ENCODE results near the gene CAMK1D.
"Not testable (repeated sequence)": the region's sequence is repeated elsewhere in the genome, so short reads cannot be mapped to it uniquely, and the experiment has no call there.

Gene CAMK1D

DNA sequence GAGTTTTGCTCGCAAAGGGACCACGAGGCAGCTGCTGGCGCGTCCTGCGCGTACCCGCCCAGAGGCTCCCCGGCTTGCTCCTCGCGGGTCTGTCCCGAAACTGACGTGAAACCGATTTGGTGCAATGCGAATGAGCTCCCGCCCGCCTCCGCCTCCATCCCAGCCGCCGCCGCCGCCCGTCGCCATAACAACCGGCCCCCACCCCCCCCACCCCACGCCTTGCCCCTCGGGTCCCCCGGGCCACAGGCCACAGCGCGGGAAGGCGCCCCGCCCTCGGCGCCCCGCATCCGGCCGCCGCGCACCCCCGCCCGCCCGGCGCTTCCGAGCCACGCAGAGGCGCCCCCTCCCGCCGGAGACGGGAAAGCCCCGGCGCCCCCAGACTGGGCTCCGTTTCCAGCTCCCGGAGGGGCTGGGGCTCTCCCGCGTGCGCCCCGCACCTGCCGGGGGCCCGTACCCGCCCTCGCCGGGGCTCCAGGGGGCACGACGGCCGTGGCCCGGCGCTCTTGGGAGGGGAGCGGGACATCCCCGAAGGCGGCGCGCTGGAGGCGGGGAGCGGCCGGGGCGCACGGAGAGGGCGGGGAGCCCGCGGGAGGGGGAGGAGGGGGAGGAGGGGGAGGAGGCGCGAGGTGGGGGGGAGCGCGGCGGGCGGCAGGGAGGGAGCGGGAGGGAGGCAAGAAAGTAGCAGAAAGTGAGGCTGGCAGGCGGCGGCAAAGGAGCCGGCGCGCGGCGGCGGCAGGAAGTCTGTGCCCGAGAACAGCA is at the start of gene CAMK1D:
Gene CAMK1D, plus strand, starts transcription at position 678 of the 759 bp plus-strand sequence.
- DNase-seq: peak; percentile 86

DNA sequence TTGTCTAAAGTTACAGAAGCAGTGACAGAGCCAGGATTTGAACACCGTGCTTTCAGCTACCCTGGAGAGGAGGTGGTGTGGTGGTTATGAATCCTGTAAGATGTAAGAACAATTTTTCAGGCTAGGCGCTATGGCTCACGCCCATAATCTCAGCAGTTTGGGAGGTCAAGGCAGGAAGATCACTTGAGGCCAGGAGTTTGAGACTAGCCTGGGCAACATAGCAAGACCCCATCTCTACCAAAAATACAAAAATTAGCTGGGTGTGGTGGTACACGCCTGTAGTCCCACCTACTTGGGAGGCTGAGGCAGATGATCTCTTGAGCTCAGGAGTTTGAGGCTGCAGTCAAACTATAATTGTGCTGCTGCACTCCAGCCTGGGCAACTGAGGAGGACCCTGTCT is 48.3 kb upstream of the CAMK1D start:
- not testable (repeated sequence) for DNase-seq

DNA sequence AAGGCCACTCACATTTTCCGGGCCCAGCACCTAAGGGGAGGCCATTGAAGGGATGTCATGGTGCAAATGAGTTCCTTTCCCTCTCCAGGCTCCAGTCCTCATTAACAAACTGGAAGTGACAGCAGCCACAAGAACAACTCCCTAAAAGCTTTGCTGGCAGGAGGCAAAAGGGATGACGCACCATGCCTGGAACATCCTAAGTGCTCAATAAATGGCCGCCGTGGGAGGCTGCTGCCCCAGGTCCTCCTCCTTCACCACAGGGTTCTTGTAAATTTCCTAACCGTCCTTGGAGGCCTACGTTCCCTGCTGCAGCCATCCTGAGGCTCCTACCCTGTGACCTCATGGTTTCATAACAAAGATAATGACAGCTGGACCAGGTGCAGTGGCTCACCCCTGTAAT is 41.3 kb upstream of the CAMK1D start:
- DNase-seq: no peak

DNA sequence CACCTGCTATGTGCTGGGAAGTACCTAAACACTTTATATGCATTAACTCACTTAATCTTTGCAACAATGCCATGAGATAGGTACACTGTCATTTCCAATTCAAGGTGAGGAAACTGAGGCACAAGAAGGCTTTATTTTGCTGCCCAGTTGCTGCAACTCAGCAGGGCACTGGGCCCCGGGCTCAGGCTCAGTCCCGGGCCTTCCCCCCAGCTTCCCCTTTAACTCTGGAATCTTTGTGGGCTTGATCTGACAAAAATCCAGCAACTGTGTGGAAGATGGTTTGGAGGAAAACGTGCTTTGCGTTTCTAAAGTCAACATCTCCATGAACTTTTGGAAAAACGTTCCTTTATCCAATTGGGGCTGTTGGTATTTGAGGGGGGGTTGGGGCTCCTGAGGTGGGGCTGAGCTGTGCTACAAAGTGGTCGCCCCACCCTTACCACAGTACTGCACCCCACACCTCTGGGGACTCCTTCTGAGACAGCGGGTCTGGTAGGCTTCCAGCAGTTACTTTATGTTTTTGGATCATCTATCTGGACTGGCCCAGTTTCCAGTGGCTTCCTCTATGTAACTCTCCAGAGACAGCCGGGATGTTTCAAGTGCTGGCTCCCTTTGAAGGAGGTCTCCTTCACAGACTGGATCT is 40.5 kb upstream of the CAMK1D start:
- no peak for DNase-seq

- DNase-seq: not testable (repeated sequence)
These were observed 39.6 kb upstream of the CAMK1D start for GRCh38 chr10:12309783-12310182.

GRCh38 chr10:12314836-12315235 is 34.5 kb upstream of the CAMK1D start:
- no peak for DNase-seq

GRCh38 chr10:12319076-12319475 is 30.3 kb upstream of the CAMK1D start:
- DNase-seq: no peak

GRCh38 chr10:12320892-12321291 is 28.5 kb upstream of the CAMK1D start:
- no peak for DNase-seq

- no peak for DNase-seq
These were observed 27.7 kb upstream of the CAMK1D start for GRCh38 chr10:12321641-12322040.

DNA sequence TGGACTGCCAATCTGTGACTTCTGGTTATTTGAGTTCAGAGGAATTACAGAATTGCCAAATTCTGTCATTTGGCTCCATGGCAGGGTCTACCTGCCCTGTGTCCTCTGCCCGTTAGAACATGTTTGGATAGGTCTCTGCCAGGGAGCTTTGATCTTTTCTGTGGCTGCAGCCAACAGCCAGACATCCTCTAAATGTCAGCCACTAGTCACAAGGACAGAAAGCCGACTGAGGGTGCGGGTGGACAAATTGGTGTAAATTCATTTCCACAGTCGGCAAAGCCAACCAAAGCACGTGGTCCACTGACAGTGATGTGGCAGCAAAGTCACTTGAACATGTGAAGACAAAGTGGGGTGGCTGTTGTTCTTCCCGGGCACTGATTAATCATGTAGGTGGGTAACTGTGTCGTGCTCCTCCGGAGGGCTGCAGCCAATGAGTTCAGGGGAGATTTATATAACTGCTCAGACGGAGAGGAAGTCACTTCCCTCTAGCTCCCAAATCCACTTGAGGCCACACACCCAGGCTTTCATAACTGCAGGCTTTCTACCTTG is 26.7 kb upstream of the CAMK1D start:
- no peak for DNase-seq

- DNase-seq: no peak
These were observed 24.8 kb upstream of the CAMK1D start for GRCh38 chr10:12324530-12324929.

DNA sequence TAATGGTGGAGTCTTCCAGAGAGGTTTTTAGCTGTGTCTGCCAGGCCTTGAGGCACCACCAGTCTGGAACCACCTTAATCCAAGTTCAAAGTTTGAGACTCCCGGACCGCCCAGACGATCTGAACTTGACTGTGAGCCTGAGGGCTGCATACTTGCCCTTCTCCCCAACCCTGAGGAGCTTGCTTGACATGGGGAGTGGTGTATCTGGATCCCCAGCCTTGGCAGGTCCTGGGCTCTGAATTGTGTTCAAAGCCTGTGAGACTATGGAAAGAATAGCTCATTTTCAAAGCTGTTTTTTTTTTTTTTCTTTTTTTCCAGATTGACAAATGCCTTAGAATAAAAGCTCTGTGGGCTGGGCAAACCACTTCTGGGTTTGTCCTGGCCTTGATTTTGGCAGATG is 22.3 kb upstream of the CAMK1D start:
- no peak for DNase-seq

DNA sequence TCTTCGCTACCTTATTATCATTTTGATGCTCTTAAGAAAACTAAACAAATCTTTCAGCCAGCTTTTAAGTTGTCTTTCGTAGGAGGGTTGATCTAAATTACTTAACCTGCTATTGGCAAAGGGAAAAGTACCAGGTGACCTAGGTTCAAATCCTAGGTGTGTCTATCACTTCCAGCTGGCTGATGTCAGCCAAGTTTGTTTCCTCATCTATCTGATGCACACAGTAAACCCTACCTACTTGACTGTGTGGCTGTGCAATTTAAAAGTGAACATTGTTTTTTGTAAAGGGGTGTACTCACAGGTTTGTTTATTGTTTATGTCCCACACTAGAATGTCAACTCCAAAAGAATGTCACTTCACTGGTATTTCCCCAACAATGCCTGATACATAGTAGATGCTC is 21.9 kb upstream of the CAMK1D start:
- DNase-seq: no peak

DNA sequence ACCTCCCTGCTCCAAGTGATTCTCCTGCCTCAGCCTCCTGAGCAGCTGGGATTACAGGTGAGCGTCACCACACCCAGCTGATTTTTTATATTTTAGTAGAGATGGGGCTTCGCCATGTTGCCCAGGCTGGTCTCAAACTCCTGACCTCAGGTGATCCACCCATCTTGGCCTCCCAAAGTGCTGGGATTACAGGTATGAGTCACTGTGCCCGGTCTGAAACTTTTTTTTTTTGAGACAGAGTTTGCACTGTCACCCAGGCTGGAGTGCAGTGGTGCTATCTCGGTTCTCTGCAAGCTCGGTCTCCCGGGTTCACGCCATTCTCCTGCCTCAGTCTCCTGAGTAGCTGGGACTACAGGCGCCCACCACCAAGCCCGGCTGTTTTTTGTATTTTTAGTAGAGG is 21.0 kb upstream of the CAMK1D start:
- DNase-seq: not testable (repeated sequence)

GRCh38 chr10:12332572-12333379 is 16.6 kb upstream of the CAMK1D start:
- no peak for DNase-seq

DNA sequence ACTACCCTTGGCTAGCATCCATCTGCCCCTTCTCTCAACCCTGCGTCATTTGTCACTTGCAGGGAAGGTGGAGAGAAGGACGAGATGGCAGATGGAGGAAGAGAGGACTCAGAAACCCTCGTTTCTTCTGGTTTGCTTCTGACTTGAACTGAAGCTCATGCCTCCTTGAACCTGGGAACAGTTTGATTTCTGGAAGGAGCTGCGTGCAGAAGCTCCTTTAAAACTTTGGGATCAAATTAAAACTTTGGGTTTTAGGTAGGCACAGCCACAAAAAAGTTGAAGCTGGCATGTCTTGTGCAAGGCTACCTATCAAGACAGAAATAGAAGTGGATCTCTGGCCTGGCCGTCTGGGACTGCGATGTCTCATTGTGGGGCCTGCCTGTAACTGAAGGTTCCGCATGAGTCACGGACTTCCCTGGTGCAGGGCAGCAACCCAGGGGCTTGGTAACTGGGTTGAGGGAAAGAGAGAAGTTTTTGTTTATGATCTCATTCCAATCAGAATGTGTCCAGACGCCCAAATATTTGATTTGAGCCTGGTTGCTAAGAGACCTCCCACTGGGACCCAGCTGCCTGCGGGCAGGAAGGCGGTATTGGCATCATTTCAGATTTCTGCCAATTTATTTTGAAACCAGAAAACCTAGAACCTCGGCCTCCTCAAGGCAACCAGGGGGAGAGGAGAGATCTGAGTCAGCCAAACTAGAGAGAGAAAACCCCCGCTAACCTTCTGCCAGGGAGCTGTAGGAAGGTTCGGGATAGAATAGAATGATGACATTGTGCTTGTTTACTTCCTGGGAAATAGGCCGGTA is 15.8 kb upstream of the CAMK1D start:
- DNase-seq: peak; percentile 26

DNA sequence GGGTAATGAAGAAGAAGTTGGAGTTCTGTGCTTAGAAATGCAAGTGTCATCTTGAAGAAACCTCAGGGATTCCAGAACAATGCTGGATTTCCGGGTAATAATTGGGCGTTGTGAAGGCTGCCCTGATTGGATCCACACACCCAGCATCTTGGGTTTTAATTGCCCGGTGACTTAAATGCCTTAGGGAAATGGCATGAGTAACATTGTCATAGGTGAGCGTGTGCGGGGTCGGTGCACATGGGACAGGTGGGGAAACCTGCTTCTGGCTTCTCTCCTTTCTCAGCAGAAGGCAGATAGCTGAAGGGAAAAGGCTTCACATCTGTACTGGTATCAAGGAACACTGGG is 15.2 kb upstream of the CAMK1D start:
- DNase-seq: no peak

GRCh38 chr10:12335169-12335568 is 14.2 kb upstream of the CAMK1D start:
- DNase-seq: not testable (repeated sequence)

DNA sequence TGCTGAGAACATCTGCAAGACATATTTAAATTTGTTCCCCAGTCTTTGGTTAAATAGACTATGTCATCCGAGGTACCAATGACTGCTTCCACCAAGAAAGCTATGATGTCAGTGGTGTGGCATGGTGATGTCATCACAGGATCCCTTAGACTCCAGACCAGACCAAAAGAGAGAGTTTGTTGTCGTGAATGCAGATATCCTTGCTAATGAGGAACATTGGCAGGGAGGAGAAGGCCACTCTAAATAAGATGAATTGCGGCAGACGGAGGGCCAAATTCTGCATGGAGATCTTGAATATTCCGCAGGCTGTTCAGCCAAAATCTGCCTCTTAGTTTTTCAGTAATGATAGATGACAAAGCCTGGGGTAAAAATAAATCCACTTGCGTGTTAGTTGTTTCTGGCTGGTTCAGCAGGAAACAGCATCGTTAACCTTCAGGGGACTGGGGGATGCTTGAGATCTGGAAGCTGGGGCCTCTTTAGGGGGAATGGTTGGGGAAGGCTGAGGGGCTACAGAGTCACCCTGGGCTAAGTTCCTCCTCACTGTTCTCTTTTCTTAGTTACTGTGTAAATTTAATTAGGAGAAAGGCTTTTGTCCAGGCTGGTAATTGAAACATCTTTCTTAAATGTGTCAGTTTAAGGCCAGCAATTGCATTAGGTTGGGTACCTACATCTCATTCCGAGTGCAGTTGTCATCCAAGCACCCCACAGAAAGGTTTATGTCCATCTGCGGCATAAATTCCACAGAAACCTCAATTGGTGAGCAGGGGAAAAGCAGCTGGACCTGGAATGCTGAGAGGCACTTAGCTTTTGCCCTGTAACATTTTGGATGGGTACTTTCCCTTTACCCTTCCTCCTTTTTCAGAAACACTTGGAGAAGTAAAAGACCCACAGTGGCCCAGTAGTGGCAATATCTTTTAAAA is 11.6 kb upstream of the CAMK1D start:
- no peak for DNase-seq

GRCh38 chr10:12338981-12339380 is 10.4 kb upstream of the CAMK1D start:
- DNase-seq: no peak

- no peak for DNase-seq
These were observed 9.0 kb upstream of the CAMK1D start for GRCh38 chr10:12340371-12340770.

GRCh38 chr10:12340937-12341336 is 8.4 kb upstream of the CAMK1D start:
- no peak for DNase-seq

Measured in OCI-M1 (cell line).